ENCODE measurements around the gene MSI2.

Gene MSI2

GRCh38 chr17:57372156-57372555, 115.8 kb downstream of the MSI2 start:
- peak; percentile 48 for DNase-seq

GRCh38 chr17:57373048-57373447, 116.7 kb downstream of the MSI2 start:
- DNase-seq: no peak

- DNase-seq: no peak
Observed at GRCh38 chr17:57373756-57374155, 117.4 kb downstream of the MSI2 start.

- peak; percentile 33 for DNase-seq
Observed at GRCh38 chr17:57375040-57375769, 118.9 kb downstream of the MSI2 start.

- no peak for DNase-seq
Observed at GRCh38 chr17:57375770-57376225, 119.5 kb downstream of the MSI2 start.

- DNase-seq: no peak
Observed at GRCh38 chr17:57377094-57377493, 120.8 kb downstream of the MSI2 start.

- peak; percentile 61 for DNase-seq
Observed at GRCh38 chr17:57379237-57379894, 123.0 kb downstream of the MSI2 start.

- no peak for DNase-seq
Observed at GRCh38 chr17:57379895-57380434, 123.6 kb downstream of the MSI2 start.

GRCh38 chr17:57381498-57381897, 125.2 kb downstream of the MSI2 start:
- DNase-seq: no peak

GRCh38 chr17:57384219-57384618, 127.9 kb downstream of the MSI2 start:
- DNase-seq: no peak

- no peak for DNase-seq
Observed at GRCh38 chr17:57385975-57386374, 129.7 kb downstream of the MSI2 start.

- DNase-seq: no peak
Observed at GRCh38 chr17:57387575-57387974, 131.3 kb downstream of the MSI2 start.

GRCh38 chr17:57388131-57388725, 131.9 kb downstream of the MSI2 start:
- no peak for DNase-seq

GRCh38 chr17:57389473-57389872, 133.2 kb downstream of the MSI2 start:
- no peak for DNase-seq

GRCh38 chr17:57391076-57391825, 134.9 kb downstream of the MSI2 start:
- DNase-seq: no peak

- no peak for DNase-seq
Observed at GRCh38 chr17:57391857-57392471, 135.6 kb downstream of the MSI2 start.

GRCh38 chr17:57393368-57393767, 137.0 kb downstream of the MSI2 start:
- DNase-seq: no peak

- DNase-seq: no peak
Observed at GRCh38 chr17:57394375-57394774, 138.1 kb downstream of the MSI2 start.

GRCh38 chr17:57395721-57396321, 139.5 kb downstream of the MSI2 start:
- DNase-seq: no peak

GRCh38 chr17:57396511-57396921, 140.2 kb downstream of the MSI2 start:
- no peak for DNase-seq

- DNase-seq: no peak
Observed at GRCh38 chr17:57397402-57397801, 141.1 kb downstream of the MSI2 start.

- DNase-seq: no peak
Observed at GRCh38 chr17:57399690-57400089, 143.4 kb downstream of the MSI2 start.
